ENCODE measurements around the gene MAML2.

The MAML2 gene

DNA sequence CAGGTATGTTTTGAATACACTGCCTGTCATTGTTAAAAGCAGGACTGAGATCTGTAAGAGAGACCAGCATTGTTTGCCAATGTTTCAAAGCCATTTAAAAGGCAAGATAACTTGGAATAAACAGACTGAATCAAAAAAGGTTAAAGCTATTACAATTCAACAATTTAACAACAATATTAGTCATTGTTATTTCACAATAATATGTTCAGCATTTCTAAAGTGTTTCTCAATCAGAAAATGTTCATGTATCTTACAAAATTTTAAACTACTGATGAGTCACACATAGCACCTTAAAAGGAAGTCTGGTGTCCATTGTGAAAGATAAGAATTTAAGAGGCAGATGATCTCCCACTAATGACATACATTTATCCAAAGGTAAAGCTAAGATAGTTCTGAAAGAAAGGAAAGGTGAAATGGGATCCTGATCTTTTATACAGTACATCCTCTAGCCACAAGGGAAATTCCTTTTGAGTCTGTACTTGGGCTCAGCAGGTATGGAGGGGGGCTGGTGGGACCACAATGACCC, 79.7 kb downstream of the MAML2 start:
- DNase-seq (ENCODE audit: insufficient read length, low spot score), result no peak
- no peak for FAIRE-seq
- TF ChIP-seq CTCF (IDR thresholded peaks at IDR 0.05; ENCODE audit: insufficient read depth, missing control alignments), result no peak

DNA sequence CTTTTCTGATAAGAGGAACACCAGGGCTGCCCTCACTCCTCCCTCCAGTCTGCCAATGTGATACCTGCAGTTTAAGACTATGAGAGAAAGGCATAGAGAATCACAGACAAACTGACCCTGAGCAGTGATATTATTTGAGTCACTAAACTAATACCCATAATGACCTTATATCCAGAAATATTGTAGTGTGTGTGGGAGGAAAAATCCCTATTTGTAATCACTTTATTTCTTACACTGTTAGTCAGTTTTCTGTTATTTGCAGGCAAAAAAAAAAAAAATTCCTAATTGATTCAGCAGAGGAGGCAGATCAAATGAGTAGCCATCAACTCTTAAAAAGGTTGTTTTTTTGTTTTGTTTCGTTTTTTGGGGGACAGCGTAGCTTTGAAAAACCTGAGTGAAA, 82.5 kb downstream of the MAML2 start:
- no peak for TF ChIP-seq CTCF (IDR thresholded peaks at IDR 0.05; ENCODE audit: insufficient read depth, missing control alignments)
- FAIRE-seq (no peak), DNase-seq (ENCODE audit: insufficient read length, low spot score) (no peak)

GRCh38 chr11:96260067-96260511, 82.9 kb downstream of the MAML2 start:
- TF ChIP-seq CTCF (IDR thresholded peaks at IDR 0.05; ENCODE audit: insufficient read depth, missing control alignments), result no peak
- FAIRE-seq (no peak), DNase-seq (ENCODE audit: insufficient read length, low spot score) (no peak)

GRCh38 chr11:96259134-96259830, 83.7 kb downstream of the MAML2 start:
- TF ChIP-seq CTCF (IDR thresholded peaks at IDR 0.05; ENCODE audit: insufficient read depth, missing control alignments), result no peak
- FAIRE-seq (no peak), DNase-seq (ENCODE audit: insufficient read length, low spot score) (no peak)

- DNase-seq (ENCODE audit: insufficient read length, low spot score) (no peak), FAIRE-seq (no peak)
- TF ChIP-seq CTCF (IDR thresholded peaks at IDR 0.05; ENCODE audit: insufficient read depth, missing control alignments), result no peak
These were observed 84.7 kb downstream of the MAML2 start for GRCh38 chr11:96257972-96258934.

DNA sequence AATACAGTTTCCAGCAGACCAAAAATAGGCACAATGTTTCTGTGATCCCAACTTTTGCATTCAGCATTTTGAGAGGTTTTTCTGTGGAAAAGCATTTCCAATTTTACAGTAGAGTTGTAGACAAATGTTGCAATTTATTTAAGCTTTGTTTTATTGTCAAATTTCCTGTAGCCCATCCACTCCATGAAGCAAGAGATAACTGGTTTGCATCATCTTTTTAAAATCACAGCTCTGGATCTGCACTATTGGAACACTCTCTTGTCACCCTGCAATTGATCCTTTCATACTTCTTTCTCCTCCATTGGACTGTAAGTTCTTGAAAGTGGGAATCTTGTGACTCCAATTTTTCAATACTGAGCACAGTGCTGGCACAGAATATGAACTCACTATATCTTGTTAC, 86.0 kb downstream of the MAML2 start:
- FAIRE-seq, result no peak
- TF ChIP-seq CTCF (IDR thresholded peaks at IDR 0.05; ENCODE audit: insufficient read depth, missing control alignments), result no peak

More for the DNA sequence above, 86.0 kb downstream of the MAML2 start:
- DNase-seq (ENCODE audit: insufficient read length, low spot score), result no peak
